Measurements from ENCODE around the gene LTBP1. TPM values are rescaled to one million over a fixed set of nuclear protein-coding genes. Genes with fewer than 3 reads are reported as not detected.
A peak's percentile ranks its signal among the peaks of the same experiment; 100 is the strongest.

LTBP1 gene
- total RNA-seq, 4 donors from 2014 or later, result 5.1 to 12.9 (median 10.7) TPM

DNA sequence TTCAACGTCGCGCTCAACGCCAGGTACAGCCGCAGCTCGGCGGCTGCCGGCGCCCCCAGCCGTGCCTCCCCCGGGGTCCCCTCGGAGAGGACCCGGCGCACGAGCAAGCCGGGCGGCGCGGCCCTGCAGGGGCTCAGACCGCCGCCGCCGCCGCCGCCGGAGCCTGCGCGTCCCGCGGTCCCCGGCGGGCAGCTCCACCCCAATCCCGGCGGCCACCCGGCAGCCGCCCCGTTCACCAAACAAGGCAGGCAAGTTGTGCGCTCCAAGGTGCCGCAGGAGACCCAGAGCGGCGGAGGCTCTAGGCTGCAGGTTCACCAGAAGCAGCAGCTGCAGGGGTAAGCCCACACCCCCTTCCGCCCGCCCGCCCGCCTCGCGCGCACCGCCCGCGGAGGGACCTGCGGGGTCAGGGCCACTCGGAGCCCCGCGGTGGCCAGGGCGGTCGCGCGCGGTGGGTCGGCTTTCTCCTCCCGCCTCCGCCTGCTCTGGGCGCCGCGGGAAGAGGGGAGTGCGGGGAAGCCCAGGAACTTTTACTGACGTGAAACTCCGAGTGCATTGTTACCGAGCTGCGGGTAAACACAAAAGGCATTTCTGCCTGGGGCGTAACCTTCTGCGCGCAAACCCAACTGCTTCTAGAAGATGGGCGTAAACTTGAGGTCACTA is 861 bp downstream of the LTBP1 start:
- WGBS, 2 donors, result 5 to 18% methylated on average over 12 to 13 of the region's 75 CpGs
- peak; percentile 20 to 33 for DNase-seq
- intact Hi-C loops (cut with DNase I), result loop anchor here (5.0 kb wide), 1 partner anchor 170 kb away; no protein-coding TSS in a partner anchor
- H3K4me3 ChIP-seq (replicated peaks in 1 of 3), result peak overlapping the region; percentile 33 to 89 (median 48)
- no peaks in the 10 kb centered on the region for H3K36me3 ChIP-seq
- no peak overlapping the region for H3K27ac ChIP-seq
- no peaks in the 10 kb centered on the region for H3K9me3 ChIP-seq
- no peaks in the 10 kb centered on the region for H3K4me1 ChIP-seq
- TF ChIP-seq, protein P1, sequence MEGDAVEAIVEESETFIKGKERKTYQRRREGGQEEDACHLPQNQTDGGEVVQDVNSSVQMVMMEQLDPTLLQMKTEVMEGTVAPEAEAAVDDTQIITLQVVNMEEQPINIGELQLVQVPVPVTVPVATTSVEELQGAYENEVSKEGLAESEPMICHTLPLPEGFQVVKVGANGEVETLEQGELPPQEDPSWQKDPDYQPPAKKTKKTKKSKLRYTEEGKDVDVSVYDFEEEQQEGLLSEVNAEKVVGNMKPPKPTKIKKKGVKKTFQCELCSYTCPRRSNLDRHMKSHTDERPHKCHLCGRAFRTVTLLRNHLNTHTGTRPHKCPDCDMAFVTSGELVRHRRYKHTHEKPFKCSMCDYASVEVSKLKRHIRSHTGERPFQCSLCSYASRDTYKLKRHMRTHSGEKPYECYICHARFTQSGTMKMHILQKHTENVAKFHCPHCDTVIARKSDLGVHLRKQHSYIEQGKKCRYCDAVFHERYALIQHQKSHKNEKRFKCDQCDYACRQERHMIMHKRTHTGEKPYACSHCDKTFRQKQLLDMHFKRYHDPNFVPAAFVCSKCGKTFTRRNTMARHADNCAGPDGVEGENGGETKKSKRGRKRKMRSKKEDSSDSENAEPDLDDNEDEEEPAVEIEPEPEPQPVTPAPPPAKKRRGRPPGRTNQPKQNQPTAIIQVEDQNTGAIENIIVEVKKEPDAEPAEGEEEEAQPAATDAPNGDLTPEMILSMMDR (IDR thresholded peaks at IDR 0.05), result no peak
- TF ChIP-seq POLR2A (IDR thresholded peaks at IDR 0.05), result no peak
- no peaks in the 10 kb centered on the region for H3K27me3 ChIP-seq

DNA sequence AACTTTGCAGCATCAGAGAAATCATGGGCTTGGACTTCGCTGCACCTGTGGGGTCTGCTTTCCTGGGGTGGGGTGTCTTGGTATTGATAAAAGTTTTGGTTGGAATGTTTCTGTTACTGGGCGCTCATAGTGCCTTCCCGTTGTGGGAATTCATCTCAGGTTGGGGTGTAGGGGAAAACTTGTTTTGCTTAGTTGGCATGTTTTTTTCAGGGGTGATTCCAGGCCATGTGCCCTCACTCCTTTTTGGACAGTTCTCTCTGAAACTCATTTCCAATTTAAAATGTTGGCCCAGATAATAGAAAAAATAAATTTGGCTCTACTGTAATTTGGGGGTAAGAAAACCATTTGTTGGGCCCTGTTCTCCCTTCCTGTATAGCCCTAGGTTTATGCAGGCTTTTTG is 1.5 kb downstream of the LTBP1 start:
- H3K27ac ChIP-seq, result no peak overlapping the region

DNA sequence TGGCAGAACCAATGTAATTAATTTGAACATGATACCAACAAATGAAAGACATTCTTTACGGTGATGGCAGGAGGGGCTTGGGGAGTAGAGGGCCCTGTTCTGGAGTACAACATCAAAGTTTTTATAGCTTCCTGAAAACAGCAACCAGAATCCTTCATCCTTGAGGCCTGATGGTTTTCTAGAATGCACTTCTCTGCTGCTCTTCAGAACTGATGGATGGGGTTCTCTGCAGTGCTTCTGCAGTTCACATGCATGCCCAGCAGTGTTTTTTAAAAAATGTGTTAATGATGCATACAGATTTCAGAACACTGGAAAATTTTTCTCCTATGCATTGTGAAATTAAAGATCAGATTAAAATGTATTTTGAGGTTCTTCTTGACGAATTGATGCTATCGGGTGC is 2.5 kb downstream of the LTBP1 start:
- 98 to 99% methylated on average over 3 of the region's 3 CpGs for WGBS, 2 donors
- Histone ChIP-seq H3K36me3 (no peaks in the 10 kb centered on the region), H3K27me3 (no peaks in the 10 kb centered on the region), H3K27ac (no peak overlapping the region), H3K4me1 (no peaks in the 10 kb centered on the region), H3K4me3 (replicated peaks in 1 of 3) (no peak overlapping the region), H3K9me3 (no peaks in the 10 kb centered on the region)
- DNase-seq, result no peak
- intact Hi-C loops (cut with DNase I), result loop anchor here (5.0 kb wide), 1 partner anchor 172 kb away; no protein-coding TSS in a partner anchor
- TF ChIP-seq, protein P1 (IDR thresholded peaks at IDR 0.05), result no peak
- TF ChIP-seq POLR2A (IDR thresholded peaks at IDR 0.05), result no peak

More for the DNA sequence above, 1.5 kb downstream of the LTBP1 start:
- no peaks in the 10 kb centered on the region for H3K36me3 ChIP-seq
- H3K9me3 ChIP-seq, result no peaks in the 10 kb centered on the region
- no peaks in the 10 kb centered on the region for H3K4me1 ChIP-seq
- WGBS, 2 donors, result 87 to 91% methylated on average over 3 of the region's 3 CpGs
- H3K4me3 ChIP-seq (replicated peaks in 1 of 3), result no peak overlapping the region
- no peak for DNase-seq
- H3K27me3 ChIP-seq, result no peaks in the 10 kb centered on the region
- TF ChIP-seq, protein P1 (IDR thresholded peaks at IDR 0.05), result no peak
- TF ChIP-seq POLR2A (IDR thresholded peaks at IDR 0.05), result no peak
- intact Hi-C loops (cut with DNase I), result loop anchor here (5.0 kb wide), 1 partner anchor 171 kb away; no protein-coding TSS in a partner anchor

GRCh38 chr2:32951672-32952071 is 4.9 kb downstream of the LTBP1 start:
- Histone ChIP-seq H3K4me1 (no peaks in the 10 kb centered on the region), H3K4me3 (replicated peaks in 1 of 3) (no peak overlapping the region), H3K27me3 (no peaks in the 10 kb centered on the region), H3K36me3 (no peaks in the 10 kb centered on the region), H3K27ac (no peak overlapping the region), H3K9me3 (no peaks in the 10 kb centered on the region)
- WGBS, 2 donors, result 79 to 92% methylated on average over 4 of the region's 4 CpGs
- intact Hi-C loops (cut with DNase I), result no loop called here
- no peak for TF ChIP-seq POLR2A (IDR thresholded peaks at IDR 0.05)
- TF ChIP-seq, protein P1 (IDR thresholded peaks at IDR 0.05), result no peak
- no peak for DNase-seq

GRCh38 chr2:32952761-32953476 is 6.2 kb downstream of the LTBP1 start:
- Histone ChIP-seq H3K27me3 (no peaks in the 10 kb centered on the region), H3K4me3 (replicated peaks in 1 of 3) (no peak overlapping the region), H3K36me3 (no peaks in the 10 kb centered on the region), H3K9me3 (no peaks in the 10 kb centered on the region), H3K4me1 (no peaks in the 10 kb centered on the region), H3K27ac (no peak overlapping the region)
- TF ChIP-seq, protein P1 (IDR thresholded peaks at IDR 0.05), result no peak
- no peak for TF ChIP-seq POLR2A (IDR thresholded peaks at IDR 0.05)
- DNase-seq, result no peak
- 86 to 88% methylated on average over 7 to 10 of the region's 10 CpGs for WGBS, 2 donors
- intact Hi-C loops (cut with DNase I), result no loop called here
